KMS-11 (cell line): ENCODE data around the gene SIAH2.

ENCODE experiments used
- H2AFZ ChIP-seq: fragments of 200-600 bp; sonication (generic); 2 replicates; pipeline ENCODE4 v1.6.1; 2016; ENCODE audit warnings: antibody characterized with exemption, mixed run types, low read depth
- H3K27ac ChIP-seq: fragments of 200-600 bp; sonication (generic); 2 replicates; pipeline ENCODE4 v1.6.1; 2016; ENCODE audit warnings: mild to moderate bottlenecking, mixed run types
- H3K27me3 ChIP-seq: fragments of 200-600 bp; sonication (generic); 2 replicates; pipeline ENCODE4 v1.6.1; 2017; ENCODE audit warnings: mild to moderate bottlenecking, low read depth, mixed run types, moderate library complexity; ENCODE audit not compliant: insufficient read depth
- H3K36me3 ChIP-seq: fragments of 200-600 bp; sonication (generic); 2 replicates; pipeline ENCODE4 v1.6.1; 2017; ENCODE audit warnings: mild to moderate bottlenecking, mixed run types; ENCODE audit not compliant: insufficient read depth
- H3K4me1 ChIP-seq: fragments of 200-600 bp; sonication (generic); 2 replicates; pipeline ENCODE4 v1.6.1; 2016; ENCODE audit warnings: mild to moderate bottlenecking, low read depth, mixed run types; ENCODE audit not compliant: poor library complexity, severe bottlenecking
- H3K4me2 ChIP-seq: fragments of 200-600 bp; sonication (generic); 2 replicates; pipeline ENCODE4 v1.7.0; 2016; ENCODE audit warnings: mild to moderate bottlenecking, mixed run types
- H3K4me3 ChIP-seq: fragments of 200-600 bp; sonication (generic); IDR thresholded peaks from 2 replicates; pipeline ENCODE4 v1.6.1; 2017; ENCODE audit warnings: low read depth, low read length, mixed read lengths; ENCODE audit not compliant: insufficient read depth
- H3K79me2 ChIP-seq: fragments of 200-600 bp; sonication (generic); 2 replicates; pipeline ENCODE4 v1.6.1; 2016; ENCODE audit warnings: low read depth, mixed run types; ENCODE audit not compliant: insufficient read depth
- H3K9ac ChIP-seq: fragments of 200-600 bp; sonication (generic); 2 replicates; pipeline ENCODE4 v1.6.1; 2016; ENCODE audit warnings: mild to moderate bottlenecking, mixed run types
- H4K20me1 ChIP-seq: fragments of 200-600 bp; sonication (generic); 2 replicates; pipeline ENCODE4 v1.6.1; 2016; ENCODE audit warnings: mild to moderate bottlenecking, mixed run types; ENCODE audit not compliant: insufficient read depth
- CTCF ChIP-seq: fragments of 200-600 bp; sonication (generic); conservative IDR thresholded peaks from 2 replicates; pipeline ENCODE4 v1.6.1; 2017; ENCODE audit warnings: low read depth, mild to moderate bottlenecking, antibody characterized with exemption, low read length, moderate library complexity, mixed read lengths

The SIAH2 gene

DNA sequence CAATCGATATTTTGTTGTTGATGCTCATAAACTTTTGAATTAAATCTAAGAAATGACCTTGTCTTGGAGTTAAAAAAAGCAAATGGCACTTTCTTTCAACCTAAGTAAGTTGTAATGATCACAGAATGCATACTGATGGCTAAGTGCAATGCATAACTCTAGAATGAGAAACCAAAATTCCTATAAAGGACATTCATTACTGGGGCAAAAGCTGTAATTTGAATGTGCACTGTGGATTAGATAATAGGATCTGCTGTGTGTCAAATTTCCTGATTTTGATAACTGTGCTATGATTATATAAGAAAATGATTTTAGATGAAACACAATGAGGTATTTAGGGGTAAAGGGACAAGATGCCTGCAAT, 14.3 kb downstream of the SIAH2 start:
- peaks cover 90% of the 10 kb centered on the region for H3K79me2 ChIP-seq
- H3K27me3 ChIP-seq: no peaks in the 10 kb centered on the region
- no peak overlapping the region for H3K4me2 ChIP-seq
- H3K36me3 ChIP-seq: no peaks in the 10 kb centered on the region
- no peak overlapping the region for H2AFZ ChIP-seq
- H3K4me1 ChIP-seq: peaks cover 32% of the 10 kb centered on the region
- H4K20me1 ChIP-seq: peaks cover 3% of the 10 kb centered on the region
- no peak overlapping the region for H3K27ac ChIP-seq
- TF ChIP-seq CTCF: no peak
- no peak overlapping the region for H3K4me3 ChIP-seq
- no peak overlapping the region for H3K9ac ChIP-seq

- Histone ChIP-seq H3K4me3 (no peak overlapping the region), H3K36me3 (no peaks in the 10 kb centered on the region), H2AFZ (no peak overlapping the region), H3K27me3 (no peaks in the 10 kb centered on the region), H3K4me2 (no peak overlapping the region), H3K4me1 (peaks cover 32% of the 10 kb centered on the region), H4K20me1 (peaks cover 7% of the 10 kb centered on the region), H3K9ac (no peak overlapping the region), H3K27ac (no peak overlapping the region), H3K79me2 (peaks cover 90% of the 10 kb centered on the region)
- TF ChIP-seq CTCF: no peak
Observed at GRCh38 chr3:150747886-150748683, 14.9 kb downstream of the SIAH2 start.

DNA sequence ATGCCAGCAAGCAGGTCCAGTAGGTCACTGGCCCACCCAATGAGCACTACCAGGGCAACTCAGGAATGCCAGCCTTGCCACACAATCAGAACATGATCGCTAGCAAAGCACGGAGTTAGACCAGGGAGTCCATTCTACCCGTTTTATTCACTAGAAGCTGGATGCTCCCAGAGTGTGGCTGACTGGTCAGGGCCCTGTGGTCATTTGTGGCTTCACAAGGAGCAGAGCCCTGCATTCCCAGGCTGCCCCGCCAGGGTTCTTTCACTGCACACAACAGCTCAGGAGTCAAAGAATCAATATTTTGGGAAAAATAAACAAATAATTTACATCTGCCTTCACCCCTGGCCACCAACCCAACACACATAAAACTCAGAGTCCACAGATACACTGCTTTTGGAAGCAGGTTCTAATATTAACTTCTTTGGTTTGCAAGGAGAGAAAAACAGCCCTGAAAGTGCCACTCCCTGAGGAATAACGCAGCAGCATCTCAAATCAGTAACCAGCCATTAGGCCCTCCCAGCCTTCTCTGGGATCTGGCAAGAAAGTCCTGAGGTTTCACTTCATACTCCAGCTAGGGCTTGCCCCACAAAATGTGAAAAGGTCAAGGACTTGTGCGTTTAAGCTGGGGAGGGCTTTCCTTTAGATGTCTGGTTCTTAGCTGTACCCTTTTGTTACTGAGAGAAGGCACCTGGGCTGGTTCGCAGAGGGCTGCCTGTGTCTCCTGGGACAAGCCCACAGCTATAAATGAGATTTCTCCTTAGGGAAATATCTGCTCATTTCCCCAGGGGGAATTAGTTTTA, 16.0 kb downstream of the SIAH2 start:
- H3K4me3 ChIP-seq: no peak overlapping the region
- H3K4me1 ChIP-seq: peaks cover 21% of the 10 kb centered on the region
- no peak for TF ChIP-seq CTCF
- peaks cover 7% of the 10 kb centered on the region for H4K20me1 ChIP-seq
- H3K27me3 ChIP-seq: no peaks in the 10 kb centered on the region
- H3K36me3 ChIP-seq: no peaks in the 10 kb centered on the region
- H3K9ac ChIP-seq: no peak overlapping the region
- H3K4me2 ChIP-seq: no peak overlapping the region
- no peak overlapping the region for H3K27ac ChIP-seq
- peaks cover 90% of the 10 kb centered on the region; the same call in 1 of the 2 replicates for H3K79me2 ChIP-seq
- no peak overlapping the region for H2AFZ ChIP-seq

GRCh38 chr3:150745832-150746231, 17.1 kb downstream of the SIAH2 start:
- H3K36me3 ChIP-seq: no peaks in the 10 kb centered on the region
- peaks cover 7% of the 10 kb centered on the region for H4K20me1 ChIP-seq
- no peaks in the 10 kb centered on the region for H3K27me3 ChIP-seq
- no peak overlapping the region for H3K27ac ChIP-seq
- H3K9ac ChIP-seq: no peak overlapping the region
- no peak for TF ChIP-seq CTCF
- peaks cover 21% of the 10 kb centered on the region for H3K4me1 ChIP-seq
- H3K4me3 ChIP-seq: no peak overlapping the region
- H2AFZ ChIP-seq: no peak overlapping the region
- H3K4me2 ChIP-seq: no peak overlapping the region
- peaks cover 82% of the 10 kb centered on the region; the same call in 1 of the 2 replicates for H3K79me2 ChIP-seq
